GM19035 (cell line): ENCODE results near the gene ZNF25.
"Not testable (repeated sequence)": the region's sequence is repeated elsewhere in the genome, so short reads cannot be mapped to it uniquely, and the experiment has no call there.

ENCODE experiments used
- ATAC-seq: cut with Tn5 transposase; IDR thresholded peaks from one replicate; pipeline ENCODE4 v1.9.1; 2021; ENCODE audit not compliant: unreplicated experiment

Gene ZNF25

GRCh38 chr10:37976091-37976879 is at the start of gene ZNF25:
Gene ZNF25 (minus strand): TSS chr10:37976647. CDS start chr10:37971722, 4,925 bp downstream.
- peak; percentile 97 for ATAC-seq

DNA sequence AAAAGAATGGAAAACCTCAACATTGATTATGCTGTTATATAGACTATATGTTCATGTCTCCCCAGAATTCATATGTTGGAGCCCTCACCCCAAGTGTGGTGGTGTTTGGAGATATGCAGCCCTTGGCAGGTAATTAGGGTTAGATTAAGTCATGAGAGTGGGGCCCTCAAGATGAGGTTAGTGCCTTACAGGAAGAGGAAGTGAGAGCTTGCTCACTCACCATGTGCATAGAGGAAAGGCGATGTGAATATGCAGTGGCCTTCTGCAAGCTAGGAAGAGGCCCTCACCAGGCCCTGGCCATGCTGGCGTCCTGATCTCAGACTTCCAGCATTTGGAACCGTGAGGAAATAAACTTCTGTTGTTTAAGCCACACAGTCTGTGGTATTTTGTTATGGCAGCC is 48.8 kb upstream of the ZNF25 start:
- ATAC-seq = peak; percentile 81

DNA sequence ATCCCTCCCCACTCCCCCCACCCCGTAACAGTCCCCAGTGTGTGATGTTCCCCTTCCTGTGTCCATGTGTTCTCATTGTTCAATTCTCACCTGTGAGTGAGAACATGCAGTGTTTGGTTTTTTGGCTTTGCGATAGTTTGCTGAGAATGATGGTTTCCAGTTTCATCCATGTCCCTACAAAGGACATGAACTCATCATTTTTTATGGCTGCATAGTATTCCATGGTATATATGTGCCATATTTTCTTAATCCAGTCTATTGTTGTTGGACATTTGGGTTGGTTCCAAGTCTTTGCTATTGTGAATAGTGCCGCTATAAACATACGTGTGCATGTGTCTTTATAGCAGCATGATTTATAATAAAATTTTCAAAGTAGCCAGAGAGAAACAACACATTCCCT is 42.7 kb upstream of the ZNF25 start:
- ATAC-seq = not testable (repeated sequence)

DNA sequence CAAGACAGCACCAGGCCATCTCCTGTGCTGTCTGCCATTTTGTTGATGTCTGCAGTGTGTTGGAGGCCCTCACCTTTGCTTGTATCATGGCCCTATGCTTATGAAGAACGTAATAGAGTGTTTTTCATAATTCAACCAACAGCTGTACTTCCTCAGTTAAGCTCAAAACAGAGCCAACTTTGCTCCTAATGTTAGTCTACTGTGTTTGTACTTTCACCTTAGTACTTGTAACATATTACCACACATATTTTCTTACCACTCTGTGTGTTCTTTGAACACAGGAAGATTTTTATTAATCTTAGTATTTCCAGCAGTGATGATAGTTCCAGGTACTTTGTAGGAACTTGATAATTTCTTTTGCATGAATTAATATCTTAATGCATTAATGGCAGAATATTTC is 39.9 kb upstream of the ZNF25 start:
- ATAC-seq = no peak

GRCh38 chr10:38010119-38010903 is 33.9 kb upstream of the ZNF25 start, which contains the start of gene ZNF33A:
Gene ZNF33A (plus strand): TSS chr10:38010675. CDS start chr10:38012342, 1,667 bp downstream.
- ATAC-seq = peak; percentile 84

- ATAC-seq = no peak
Measured at GRCh38 chr10:38007991-38008390, 31.5 kb upstream of the ZNF25 start.

DNA sequence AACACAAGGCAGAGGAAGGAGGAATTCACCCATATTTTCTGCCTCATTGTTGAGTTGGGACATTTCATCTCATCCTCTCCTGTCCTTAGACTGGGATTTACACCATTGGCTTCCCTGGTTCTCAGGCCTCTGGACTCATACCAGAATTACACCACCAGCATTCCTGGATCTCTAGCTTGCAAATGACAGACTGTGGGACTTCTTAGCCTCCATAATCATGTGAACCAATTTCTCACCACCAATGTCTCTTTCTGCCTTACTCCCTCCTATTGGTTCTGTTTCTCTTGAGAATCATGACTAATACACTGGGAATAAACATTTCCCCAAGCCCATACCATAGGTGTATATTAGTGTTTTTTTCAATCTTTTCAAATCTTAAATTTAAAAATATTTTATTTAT is 31.1 kb upstream of the ZNF25 start:
- ATAC-seq = no peak

DNA sequence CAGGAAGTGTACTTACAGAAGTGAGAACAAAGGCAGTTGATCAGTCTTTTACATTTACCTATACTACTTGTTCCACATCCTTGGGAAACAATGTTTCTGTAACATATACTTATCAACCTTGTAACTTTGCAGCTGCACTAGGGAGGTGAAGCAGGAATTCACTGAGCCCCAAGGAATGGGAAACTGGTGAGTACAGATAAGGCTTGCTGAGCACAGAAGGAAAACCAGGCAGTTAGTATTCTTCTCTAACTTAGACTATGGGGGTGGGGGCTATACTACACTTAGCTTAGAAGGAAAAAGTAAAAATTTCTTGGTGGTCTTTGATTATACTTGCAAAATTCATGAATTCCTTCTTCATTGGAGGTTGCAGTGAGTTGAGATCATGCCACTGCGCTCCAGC is 27.1 kb upstream of the ZNF25 start:
- no peak for ATAC-seq

GRCh38 chr10:38003026-38003425 is 26.6 kb upstream of the ZNF25 start:
- no peak for ATAC-seq

DNA sequence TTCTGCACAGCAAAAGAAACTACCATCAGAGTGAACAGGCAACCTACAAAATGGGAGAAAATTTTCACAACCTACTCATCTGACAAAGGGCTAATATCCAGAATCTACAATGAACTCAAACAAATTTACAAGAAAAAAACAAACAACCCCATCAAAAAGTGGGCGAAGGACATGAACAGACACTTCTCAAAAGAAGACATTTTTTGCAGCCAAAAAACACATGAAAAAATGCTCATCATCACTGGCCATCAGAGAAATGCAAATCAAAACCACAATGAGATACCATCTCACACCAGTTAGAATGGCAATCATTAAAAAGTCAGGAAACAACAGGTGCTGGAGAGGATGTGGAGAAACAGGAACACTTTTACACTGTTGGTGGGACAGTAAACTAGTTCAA is 24.0 kb upstream of the ZNF25 start:
- ATAC-seq = not testable (repeated sequence)

GRCh38 chr10:37998920-37999319 is 22.5 kb upstream of the ZNF25 start:
- ATAC-seq = not testable (repeated sequence)

DNA sequence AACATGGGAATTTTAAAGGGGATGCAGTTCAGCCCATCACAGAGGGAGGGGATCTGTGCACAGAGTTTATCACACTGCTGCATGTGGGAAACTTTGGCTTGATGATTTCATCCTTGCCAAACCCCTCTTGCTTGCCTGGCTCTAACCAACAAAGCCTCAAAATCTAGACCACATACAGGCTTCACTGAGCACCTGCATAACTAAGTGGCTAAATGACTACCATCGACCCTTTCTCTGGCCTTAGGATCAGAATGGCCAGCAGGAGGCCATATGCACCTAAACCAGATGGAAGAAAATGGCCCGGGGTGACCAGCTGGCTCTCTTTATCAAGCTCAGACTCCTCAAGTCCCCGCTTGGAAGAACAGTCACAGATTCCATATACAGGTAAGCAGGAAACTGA is 15.6 kb upstream of the ZNF25 start:
- ATAC-seq = no peak

GRCh38 chr10:37991655-37992054 is 15.2 kb upstream of the ZNF25 start:
- no peak for ATAC-seq

DNA sequence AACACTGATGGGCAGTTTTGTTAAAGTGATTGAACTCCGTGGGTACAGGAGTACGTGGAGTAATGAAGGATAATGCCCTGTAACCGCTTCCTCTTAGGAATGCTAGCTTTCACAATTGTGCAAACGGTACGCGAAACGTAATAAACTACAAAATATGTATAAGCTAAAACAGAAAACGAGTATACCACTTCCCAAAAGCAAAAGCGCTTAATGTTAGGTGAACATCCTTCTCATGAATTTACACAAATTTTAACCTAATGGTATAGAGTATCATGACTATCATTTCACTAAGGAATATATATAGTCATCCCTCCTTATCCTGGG is 395 bp upstream of the ZNF25 start:
- ATAC-seq = no peak

- ATAC-seq = no peak
Measured at GRCh38 chr10:37975401-37975991, 951 bp downstream of the ZNF25 start.

DNA sequence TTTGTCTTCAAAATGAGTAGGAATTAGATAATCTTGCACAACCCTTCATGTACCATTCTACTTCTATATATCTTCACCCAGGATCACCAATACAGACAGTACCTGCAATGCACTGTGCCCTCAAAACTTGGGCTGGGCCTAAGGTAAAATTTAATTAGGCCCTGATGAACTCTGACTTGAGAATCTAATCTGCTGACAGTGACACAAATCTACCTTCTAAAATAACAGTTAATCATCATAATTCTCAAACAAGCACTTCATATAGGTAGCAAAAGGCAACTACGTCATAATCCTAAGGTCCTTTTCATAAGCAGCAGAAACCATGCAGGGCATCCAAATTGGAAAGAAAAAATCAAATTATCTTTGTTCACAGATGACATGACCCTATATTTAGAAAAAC is 4.1 kb downstream of the ZNF25 start:
- no peak for ATAC-seq

GRCh38 chr10:37965006-37965405 is 11.4 kb downstream of the ZNF25 start:
- no peak for ATAC-seq

DNA sequence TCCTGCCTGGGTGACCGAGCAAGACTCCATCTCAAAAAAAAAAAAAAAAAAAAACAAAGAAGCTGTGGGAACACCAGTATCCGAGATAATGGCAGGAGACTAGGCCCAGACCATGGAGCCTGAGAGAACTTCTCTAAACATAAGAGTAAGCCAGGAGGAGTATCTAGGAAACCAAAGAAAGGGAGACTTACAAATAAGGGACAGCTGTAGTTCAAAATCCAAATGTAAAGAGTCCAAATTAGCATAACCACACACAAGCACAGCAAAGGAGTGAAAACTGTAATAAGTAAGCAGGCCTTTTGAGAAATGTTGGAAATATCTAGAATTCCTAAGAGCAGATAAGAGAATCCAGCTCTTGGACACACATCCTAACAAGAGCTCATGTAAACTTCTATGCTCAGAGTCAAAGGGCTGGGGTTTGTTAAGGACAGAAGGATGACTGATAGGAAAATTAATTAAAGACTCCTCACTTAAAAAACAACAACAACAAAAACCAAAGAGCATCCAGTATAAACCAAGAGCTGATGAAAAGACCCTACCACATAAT is 15.8 kb downstream of the ZNF25 start:
- ATAC-seq = no peak

- ATAC-seq = no peak
Measured at GRCh38 chr10:37957841-37958240, 18.6 kb downstream of the ZNF25 start.

DNA sequence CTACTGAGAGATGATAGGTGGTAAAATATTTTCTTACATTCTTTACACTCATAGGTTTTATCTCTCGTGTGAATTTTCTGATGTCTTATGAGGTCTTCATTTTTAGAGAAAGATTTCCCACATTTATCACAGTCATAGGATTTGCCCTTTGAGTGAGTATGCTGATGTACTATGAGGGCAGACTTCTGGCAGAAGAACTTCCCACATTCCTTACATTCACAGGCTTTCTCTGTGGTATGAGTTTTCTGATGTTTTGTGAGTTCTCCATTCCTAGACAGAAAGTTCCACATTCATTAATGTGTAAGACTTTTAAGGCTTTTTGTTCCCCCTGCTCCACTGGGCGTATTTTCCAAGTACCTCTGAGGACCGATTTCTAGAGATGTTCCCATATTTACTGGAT is 23.5 kb downstream of the ZNF25 start:
- ATAC-seq = no peak

- ATAC-seq = no peak
Measured at GRCh38 chr10:37952043-37952755, 24.2 kb downstream of the ZNF25 start.
